Non-pigmented ciliary epithelial cell (primary cell): ENCODE measurements around the gene NEU3.
"Not testable (repeated sequence)": the region's sequence is repeated elsewhere in the genome, so short reads cannot be mapped to it uniquely, and the experiment has no call there.

Experiments used
- DNase-seq: peaks from one replicate; pipeline ENCODE4 v3.0.0-alpha.2; 2010; ENCODE audit warnings: low read depth

The NEU3 gene

GRCh38 chr11:74984730-74985129, 4.0 kb upstream of the NEU3 start:
- no peak for DNase-seq

GRCh38 chr11:74989260-74989638, 516 bp downstream of the NEU3 start:
- no peak for DNase-seq

GRCh38 chr11:74990150-74990549, 1.4 kb downstream of the NEU3 start:
- not testable (repeated sequence) for DNase-seq

- no peak for DNase-seq
These were observed 2.2 kb downstream of the NEU3 start for GRCh38 chr11:74990941-74991340.

- no peak for DNase-seq
These were observed 4.1 kb downstream of the NEU3 start for GRCh38 chr11:74992852-74993251.

GRCh38 chr11:75000975-75001354, 12.2 kb downstream of the NEU3 start:
- no peak for DNase-seq

- DNase-seq: no peak
These were observed 13.0 kb downstream of the NEU3 start for GRCh38 chr11:75001686-75002085.

GRCh38 chr11:75002516-75002915, 13.8 kb downstream of the NEU3 start:
- no peak for DNase-seq

GRCh38 chr11:75004215-75004614, 15.5 kb downstream of the NEU3 start:
- no peak for DNase-seq

GRCh38 chr11:75011357-75011756, 22.6 kb downstream of the NEU3 start:
- DNase-seq: no peak

- no peak for DNase-seq
These were observed 23.1 kb downstream of the NEU3 start for GRCh38 chr11:75011872-75012271.

- no peak for DNase-seq
These were observed 24.3 kb downstream of the NEU3 start for GRCh38 chr11:75013051-75013450.

- DNase-seq: peak; percentile 53
These were observed 25.4 kb downstream of the NEU3 start for GRCh38 chr11:75014129-75014528.

- not testable (repeated sequence) for DNase-seq
These were observed 30.5 kb downstream of the NEU3 start for GRCh38 chr11:75019200-75019599.

GRCh38 chr11:75020328-75020727, 31.6 kb downstream of the NEU3 start:
- DNase-seq: not testable (repeated sequence)

GRCh38 chr11:75022296-75022695, 33.6 kb downstream of the NEU3 start:
- no peak for DNase-seq

GRCh38 chr11:75022759-75023396, 34.1 kb downstream of the NEU3 start:
- peak; percentile 52 for DNase-seq

GRCh38 chr11:75023446-75024067, 34.8 kb downstream of the NEU3 start:
- no peak for DNase-seq

- no peak for DNase-seq
These were observed 35.3 kb downstream of the NEU3 start for GRCh38 chr11:75024068-75024449.

- DNase-seq: no peak
These were observed 36.1 kb downstream of the NEU3 start for GRCh38 chr11:75024764-75025211.

- no peak for DNase-seq
These were observed 36.8 kb downstream of the NEU3 start for GRCh38 chr11:75025561-75025960.

GRCh38 chr11:75028321-75028720, 39.6 kb downstream of the NEU3 start:
- DNase-seq: no peak

GRCh38 chr11:75028724-75029123, 40.0 kb downstream of the NEU3 start:
- DNase-seq: no peak
